Hepatocyte (in vitro differentiated cells): ENCODE data around the gene SURF1.

Experiments
- EZH2 ChIP-seq: fragments of 200-600 bp; sonication (generic); IDR thresholded peaks from 2 replicates; pipeline ENCODE4 v1.6.1; 2016; ENCODE audit warnings: antibody characterized with exemption, mild to moderate bottlenecking, borderline replicate concordance
- TF ChIP-seq, protein P1 (sequence below): fragments of 200-600 bp; sonication (generic); IDR thresholded peaks from 2 replicates; pipeline ENCODE4 v1.5.1; 2016; ENCODE audit warnings: antibody characterized with exemption, mild to moderate bottlenecking; ENCODE audit not compliant: poor library complexity

GRCh38 chr9:133323991-133324703 is 32.1 kb downstream of the SURF1 start:
- TF ChIP-seq EZH2, result no peak
- TF ChIP-seq, protein P1, sequence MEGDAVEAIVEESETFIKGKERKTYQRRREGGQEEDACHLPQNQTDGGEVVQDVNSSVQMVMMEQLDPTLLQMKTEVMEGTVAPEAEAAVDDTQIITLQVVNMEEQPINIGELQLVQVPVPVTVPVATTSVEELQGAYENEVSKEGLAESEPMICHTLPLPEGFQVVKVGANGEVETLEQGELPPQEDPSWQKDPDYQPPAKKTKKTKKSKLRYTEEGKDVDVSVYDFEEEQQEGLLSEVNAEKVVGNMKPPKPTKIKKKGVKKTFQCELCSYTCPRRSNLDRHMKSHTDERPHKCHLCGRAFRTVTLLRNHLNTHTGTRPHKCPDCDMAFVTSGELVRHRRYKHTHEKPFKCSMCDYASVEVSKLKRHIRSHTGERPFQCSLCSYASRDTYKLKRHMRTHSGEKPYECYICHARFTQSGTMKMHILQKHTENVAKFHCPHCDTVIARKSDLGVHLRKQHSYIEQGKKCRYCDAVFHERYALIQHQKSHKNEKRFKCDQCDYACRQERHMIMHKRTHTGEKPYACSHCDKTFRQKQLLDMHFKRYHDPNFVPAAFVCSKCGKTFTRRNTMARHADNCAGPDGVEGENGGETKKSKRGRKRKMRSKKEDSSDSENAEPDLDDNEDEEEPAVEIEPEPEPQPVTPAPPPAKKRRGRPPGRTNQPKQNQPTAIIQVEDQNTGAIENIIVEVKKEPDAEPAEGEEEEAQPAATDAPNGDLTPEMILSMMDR, result no peak
